Small intestine (tissue), 7 donors: ENCODE data around the gene PDE4D. TPM values are rescaled to one million over a fixed set of nuclear protein-coding genes. Genes with fewer than 3 reads are reported as not detected.

Experiments used
- DNase-seq, 2 donors: peaks; one replicate each; pipeline versions ENCODE4 v3.0.0 to v3.0.0-alpha.2; 2013
- FAIRE-seq: peaks from 2 replicates; lab custom pipeline; 2012; peaks lifted over from hg19 to GRCh38; lab: Jason Lieb, UNC
- H3K27ac ChIP-seq, 3 donors: one replicate each; pipeline ENCODE4 v1.5.1; 2013; ENCODE audit warnings: low read length in 2 of 3, mild to moderate bottlenecking in 2 of 3, control low read depth in 1 of 3, inconsistent platforms in 1 of 3, low read depth in 1 of 3, moderate library complexity in 1 of 3
- H3K27me3 ChIP-seq, 3 donors: one replicate each; pipeline ENCODE4 v1.6.1; 2013; ENCODE audit warnings: low read length in 3 of 3, inconsistent platforms in 1 of 3; ENCODE audit not compliant: control insufficient read depth in 3 of 3, insufficient read depth in 3 of 3
- H3K36me3 ChIP-seq, 3 donors: one replicate each; pipeline ENCODE4 v1.6.1; 2013; ENCODE audit warnings: low read length in 3 of 3, inconsistent platforms in 1 of 3, low read depth in 1 of 3, mild to moderate bottlenecking in 1 of 3, moderate library complexity in 1 of 3; ENCODE audit not compliant: control insufficient read depth in 3 of 3, insufficient read depth in 2 of 3
- H3K4me1 ChIP-seq, 3 donors: one replicate each; pipeline ENCODE4 v1.6.1; 2013; ENCODE audit warnings: low read length in 2 of 3, inconsistent platforms in 1 of 3, low read depth in 1 of 3, mild to moderate bottlenecking in 1 of 3, moderate library complexity in 1 of 3; ENCODE audit not compliant: control insufficient read depth in 3 of 3, insufficient read depth in 2 of 3
- H3K4me3 ChIP-seq, 3 donors: one replicate each; pipeline ENCODE4 v1.5.1; 2013; ENCODE audit warnings: low read length in 3 of 3, control low read depth in 1 of 3, inconsistent platforms in 1 of 3, low read depth in 1 of 3, mild to moderate bottlenecking in 1 of 3, moderate library complexity in 1 of 3
- H3K9me3 ChIP-seq, 2 donors: one replicate each; pipeline ENCODE4 v1.6.1; 2013; ENCODE audit warnings: low read depth in 1 of 2, low read length in 1 of 2; ENCODE audit not compliant: control insufficient read depth in 2 of 2, insufficient read depth in 1 of 2
- WGBS, 3 donors: extraction: QIAGEN DNeasy Blood & Tissue Kit; methylation state at CpG; one replicate each; pipeline ENCODE4 v1.1.7; 2013; 5-methylcytosine and 5-hydroxymethylcytosine counted together
- polyA plus RNA-seq, 4 donors: library from polyadenylated mRNA; stranded (reverse) in 3 of 4; unstranded in 1 of 4; fragments of 200-250 nt in 3 of 4; fragments of 120-200 nt in 1 of 4; gene quantifications; one replicate each; pipeline versions ENCODE4 v1.2.1 to v1.2.3, GENCODE V29; 2013
- donor health status: healthy with polysubstance abuse.
- donor health status: control.
- donor health status: control.
- donor health status: Bipolar disorder and iron deficiency.
- donor health status: healthy.

PDE4D gene
- polyA plus RNA-seq, 4 donors = 2.9 to 16.2 (median 5.3) TPM

- DNase-seq (no peak), FAIRE-seq (no peak)
- Histone ChIP-seq H3K9me3 (no peaks in the 10 kb centered on the region), H3K27ac (no peak overlapping the region), H3K4me3 (no peak overlapping the region), H3K27me3 (no peaks in the 10 kb centered on the region), H3K36me3 (no peaks in the 10 kb centered on the region), H3K4me1 (no peaks in the 10 kb centered on the region)
- WGBS, 3 donors = 80 to 88% (median 85%) methylated on average over 6 of the region's 6 CpGs
These were observed 708.8 kb downstream of the PDE4D start for GRCh38 chr5:59184769-59185168.

GRCh38 chr5:59182760-59183159 is 710.8 kb downstream of the PDE4D start:
- Histone ChIP-seq H3K27me3 (no peaks in the 10 kb centered on the region), H3K9me3 (no peaks in the 10 kb centered on the region), H3K27ac (no peak overlapping the region), H3K4me1 (no peaks in the 10 kb centered on the region), H3K36me3 (peaks cover 0 to 8% (median 0%) of the 10 kb centered on the region in 3 donors), H3K4me3 (no peak overlapping the region)
- DNase-seq = no peak
- WGBS, 3 donors = 93 to 96% (median 95%) methylated on average over 3 of the region's 3 CpGs
- FAIRE-seq = no peak

DNA sequence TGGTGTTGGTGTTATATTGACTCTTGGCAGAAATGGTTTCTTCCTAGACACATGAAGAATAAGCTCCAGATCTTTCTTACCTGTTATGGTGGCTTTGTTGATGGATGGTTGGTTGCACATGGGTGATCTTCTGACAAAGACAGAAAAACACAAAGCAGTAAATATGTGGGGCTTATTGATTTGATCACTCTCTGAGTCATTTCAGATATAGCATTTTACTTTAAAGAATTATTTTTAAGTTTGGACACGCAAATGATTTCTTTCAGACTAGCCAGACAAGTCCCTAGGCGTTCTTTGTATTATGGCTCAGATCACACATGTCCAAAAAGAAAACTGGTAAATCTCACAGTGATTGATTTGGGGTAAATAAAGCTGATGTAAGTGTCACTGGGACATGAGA is 713.0 kb downstream of the PDE4D start:
- Histone ChIP-seq H3K27me3 (no peaks in the 10 kb centered on the region), H3K9me3 (no peaks in the 10 kb centered on the region), H3K4me3 (no peak overlapping the region), H3K36me3 (peaks cover 0 to 13% (median 0%) of the 10 kb centered on the region in 3 donors), H3K27ac (no peak overlapping the region), H3K4me1 (no peaks in the 10 kb centered on the region)
- DNase-seq (no peak), FAIRE-seq (no peak)
- WGBS, 3 donors = 93 to 100% (median 94%) methylated on average over 2 of the region's 2 CpGs

DNA sequence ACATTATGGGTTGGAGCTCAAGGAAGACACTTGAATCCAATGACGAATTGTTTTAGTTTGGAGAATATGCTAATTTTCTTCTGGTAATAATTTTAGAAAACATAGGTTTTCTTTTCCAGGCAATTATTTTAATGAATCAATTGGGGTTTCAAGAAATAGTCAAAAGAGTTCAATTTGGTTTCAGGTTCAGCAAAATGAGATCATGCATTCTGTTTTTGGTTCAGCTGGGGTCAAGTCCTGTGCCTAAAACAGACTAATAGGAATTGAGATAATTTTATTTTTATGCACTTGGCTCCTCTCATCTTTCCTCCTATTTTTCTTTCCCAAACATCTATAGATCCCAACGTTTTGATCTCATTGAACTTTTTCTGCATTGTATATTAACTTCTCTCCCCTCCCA is 713.8 kb downstream of the PDE4D start:
- WGBS, 3 donors = 59 to 74% (median 66%) methylated on average over 2 of the region's 2 CpGs
- Histone ChIP-seq H3K9me3 (no peaks in the 10 kb centered on the region), H3K4me3 (no peak overlapping the region), H3K27ac (no peak overlapping the region), H3K4me1 (no peaks in the 10 kb centered on the region), H3K27me3 (no peaks in the 10 kb centered on the region), H3K36me3 (peaks cover 0 to 13% (median 0%) of the 10 kb centered on the region in 3 donors)
- FAIRE-seq = no peak
- no peak for DNase-seq

GRCh38 chr5:59178482-59178881 is 715.0 kb downstream of the PDE4D start:
- H3K27ac ChIP-seq = no peak overlapping the region
- H3K36me3 ChIP-seq = peaks cover 0 to 13% (median 0%) of the 10 kb centered on the region in 3 donors
- FAIRE-seq (no peak), DNase-seq (no peak)
- no peak overlapping the region for H3K4me3 ChIP-seq
- no peaks in the 10 kb centered on the region for H3K27me3 ChIP-seq
- WGBS, 3 donors = 82 to 100% (median 85%) methylated on average over 1 of the region's 1 CpG
- no peaks in the 10 kb centered on the region for H3K9me3 ChIP-seq
- H3K4me1 ChIP-seq = no peaks in the 10 kb centered on the region

DNA sequence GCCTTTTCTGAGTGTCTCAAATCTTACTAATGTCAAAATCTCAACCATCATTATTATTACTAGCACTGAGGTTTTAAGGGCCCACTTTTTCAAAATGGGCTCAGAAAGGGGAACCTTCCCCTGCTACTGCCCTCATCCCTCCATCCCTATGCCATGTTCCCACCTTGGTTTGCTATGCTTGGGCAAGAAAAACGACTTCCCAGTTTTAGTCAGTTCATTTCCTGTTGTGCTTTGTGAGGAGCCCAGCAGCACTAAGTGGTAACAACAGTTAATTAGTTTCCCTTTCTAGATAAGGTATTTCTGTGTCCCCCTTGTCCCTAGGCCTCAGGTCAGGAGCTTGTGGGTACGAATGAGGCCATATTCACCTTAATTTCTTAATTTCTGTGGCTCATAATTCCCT is 715.5 kb downstream of the PDE4D start:
- Histone ChIP-seq H3K27me3 (no peaks in the 10 kb centered on the region), H3K4me3 (no peak overlapping the region), H3K27ac (no peak overlapping the region), H3K4me1 (no peaks in the 10 kb centered on the region), H3K9me3 (no peaks in the 10 kb centered on the region), H3K36me3 (peaks cover 0 to 13% (median 0%) of the 10 kb centered on the region in 3 donors)
- FAIRE-seq (no peak), DNase-seq (no peak)
- 34 to 47% (median 37%) methylated on average over 2 of the region's 2 CpGs for WGBS, 3 donors

- H3K27me3 ChIP-seq = no peaks in the 10 kb centered on the region
- WGBS, 3 donors = 88 to 94% (median 91%) methylated on average over 3 of the region's 3 CpGs
- peaks cover 0 to 13% (median 0%) of the 10 kb centered on the region in 3 donors for H3K36me3 ChIP-seq
- H3K9me3 ChIP-seq = no peaks in the 10 kb centered on the region
- no peaks in the 10 kb centered on the region for H3K4me1 ChIP-seq
- DNase-seq (no peak), FAIRE-seq (no peak)
- no peak overlapping the region for H3K4me3 ChIP-seq
- H3K27ac ChIP-seq = no peak overlapping the region
These were observed 715.9 kb downstream of the PDE4D start for GRCh38 chr5:59177644-59178043.

DNA sequence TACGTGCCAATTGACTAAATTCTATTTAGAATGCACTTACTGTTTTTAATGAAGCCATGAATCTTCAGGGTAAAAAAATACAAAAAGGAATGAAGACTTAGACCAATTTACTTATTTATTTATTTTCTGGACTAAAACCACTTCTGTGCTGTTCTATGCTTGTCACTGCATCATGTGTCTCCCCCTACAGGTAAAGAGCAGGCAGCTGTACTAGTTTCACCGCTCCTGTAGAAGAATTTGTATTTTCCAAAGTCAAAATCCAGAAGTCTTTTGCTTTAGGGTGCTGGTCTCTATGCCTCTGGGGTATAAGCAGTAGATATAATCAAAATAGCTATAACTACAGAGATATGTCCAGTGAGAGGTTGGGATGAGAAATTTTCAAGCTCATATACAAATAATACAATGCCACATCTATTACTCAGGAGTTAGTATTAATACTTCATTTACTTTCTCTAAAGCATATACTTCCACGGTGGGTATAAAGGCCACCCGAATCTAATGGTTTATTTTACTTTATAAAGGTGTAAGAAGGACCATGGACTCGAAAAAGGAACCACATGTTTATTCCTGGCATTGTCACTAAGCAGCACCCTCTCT is 719.2 kb downstream of the PDE4D start:
- Histone ChIP-seq H3K36me3 (peaks cover 0 to 15% (median 0%) of the 10 kb centered on the region in 3 donors), H3K9me3 (no peaks in the 10 kb centered on the region), H3K4me3 (no peak overlapping the region), H3K27ac (no peak overlapping the region), H3K27me3 (no peaks in the 10 kb centered on the region), H3K4me1 (no peaks in the 10 kb centered on the region)
- FAIRE-seq = peak; percentile 51
- DNase-seq = peak; percentile 53 to 67
- 28 to 59% (median 44%) methylated on average over 5 of the region's 5 CpGs for WGBS, 3 donors

GRCh38 chr5:59173578-59173977 is 719.9 kb downstream of the PDE4D start:
- FAIRE-seq (no peak), DNase-seq (no peak)
- Histone ChIP-seq H3K36me3 (peaks cover 0 to 13% (median 0%) of the 10 kb centered on the region in 3 donors), H3K27ac (no peak overlapping the region), H3K9me3 (no peaks in the 10 kb centered on the region), H3K27me3 (no peaks in the 10 kb centered on the region), H3K4me3 (no peak overlapping the region), H3K4me1 (no peaks in the 10 kb centered on the region)
- WGBS, 3 donors = 68 to 93% (median 87%) methylated on average over 1 of the region's 1 CpG
